GM12873 (cell line): Measurements from ENCODE around the gene SCAMP2.

Experiments used
- CTCF ChIP-seq: IDR thresholded peaks from 2 replicates; pipeline ENCODE4 v1.5.1; 2012; ENCODE audit warnings: low read depth, mild to moderate bottlenecking, moderate library complexity, low read length, control low read depth; ENCODE audit not compliant: insufficient read depth; ENCODE audit errors: missing control alignments

SCAMP2 gene

GRCh38 chr15:74844319-74845207, 28.6 kb downstream of the SCAMP2 start:
- TF ChIP-seq CTCF = no peak

- TF ChIP-seq CTCF = no peak
Measured at GRCh38 chr15:74843891-74844299, 29.3 kb downstream of the SCAMP2 start.

- TF ChIP-seq CTCF = no peak
Measured at GRCh38 chr15:74843445-74843828, 29.7 kb downstream of the SCAMP2 start.

- TF ChIP-seq CTCF = peak; percentile 53
Measured at GRCh38 chr15:74842581-74843444, 30.4 kb downstream of the SCAMP2 start, which contains the start of gene ULK3. Gene ULK3, minus strand, starts transcription at chr15:74843156. Its CDS starts 51 bp downstream, at chr15:74843105.

- TF ChIP-seq CTCF = no peak
Measured at GRCh38 chr15:74841891-74842373, 31.2 kb downstream of the SCAMP2 start.

GRCh38 chr15:74840851-74841775, 32.1 kb downstream of the SCAMP2 start:
- no peak for TF ChIP-seq CTCF
